CD4-positive, CD25-positive, alpha-beta regulatory T cell (primary cell): ENCODE results near the gene CD70. TPM values are rescaled to one million over a fixed set of nuclear protein-coding genes. Genes with fewer than 3 reads are reported as not detected.
"Not testable (repeated sequence)": the region's sequence is repeated elsewhere in the genome, so short reads cannot be mapped to it uniquely, and the experiment has no call there.

Experiments used
- ATAC-seq, 2 donors: fragments of 150-1000 bp; cut with Tn5 transposase; one replicate each; pipeline ENCODE4 v1.10.0; 2021; ENCODE audit warnings: low read depth in 2 of 2, moderate number of reproducible peaks in 2 of 2, moderate library complexity in 1 of 2
- DNase-seq, 3 donors: peaks; one replicate each; pipeline versions ENCODE4 v3.0.0 to v3.0.0-alpha.2; 2012 to 2022; ENCODE audit warnings: mixed read lengths in 1 of 3
- H3K27ac ChIP-seq: one replicate; pipeline ENCODE4 v1.7.0; 2013; ENCODE audit warnings: mild to moderate bottlenecking, low read length; ENCODE audit not compliant: insufficient read depth, poor library complexity, severe bottlenecking
- H3K27me3 ChIP-seq: one replicate; pipeline ENCODE4 v1.7.0; 2013; ENCODE audit warnings: low read length; ENCODE audit not compliant: control insufficient read depth, insufficient read depth
- H3K36me3 ChIP-seq: one replicate; pipeline ENCODE4 v1.7.0; 2013; ENCODE audit warnings: mild to moderate bottlenecking, low read length, moderate library complexity; ENCODE audit not compliant: control insufficient read depth, insufficient read depth
- H3K4me1 ChIP-seq: 2 replicates; pipeline ENCODE4 v1.7.0; 2013; ENCODE audit warnings: mild to moderate bottlenecking, low read length; ENCODE audit not compliant: insufficient read depth, control insufficient read depth, poor library complexity, severe bottlenecking
- H3K4me3 ChIP-seq: one replicate; pipeline ENCODE4 v1.7.0; 2013; ENCODE audit warnings: low read depth, mild to moderate bottlenecking, low read length, moderate library complexity
- H3K9me3 ChIP-seq, 2 experiments: 1 replicate in 1 of 2; 2 replicates in 1 of 2; pipeline ENCODE4 v1.7.0; 2013; ENCODE audit warnings: low read length in 2 of 2, mild to moderate bottlenecking in 1 of 2, moderate library complexity in 1 of 2; ENCODE audit not compliant: control insufficient read depth in 2 of 2
- H3K27ac Mint-ChIP-seq, 3 donors: one replicate each; pipeline ENCODE4 v1.8.0; 2020 to 2022; ENCODE audit warnings: mild to moderate bottlenecking in 3 of 3, mixed read lengths in 3 of 3, moderate library complexity in 2 of 3
- H3K27me3 Mint-ChIP-seq: one replicate; pipeline ENCODE4 v1.8.0; 2022; ENCODE audit warnings: mild to moderate bottlenecking, mixed read lengths
- H3K36me3 Mint-ChIP-seq: one replicate; pipeline ENCODE4 v1.8.0; 2020; ENCODE audit warnings: mixed read lengths
- H3K4me1 Mint-ChIP-seq, 4 donors: one replicate each; pipeline ENCODE4 v1.8.0; 2020 to 2022; ENCODE audit warnings: mixed read lengths in 4 of 4, mild to moderate bottlenecking in 1 of 4
- H3K4me3 Mint-ChIP-seq, 4 donors: one replicate each; pipeline ENCODE4 v1.8.0; 2020 to 2022; ENCODE audit warnings: mild to moderate bottlenecking in 4 of 4, mixed read lengths in 4 of 4, moderate library complexity in 3 of 4
- H3K9me3 Mint-ChIP-seq, 7 donors: one replicate each; pipeline ENCODE4 v1.8.0; 2020 to 2022; ENCODE audit warnings: mixed read lengths in 7 of 7, mild to moderate bottlenecking in 3 of 7, moderate library complexity in 2 of 7
- polyA plus RNA-seq, 4 donors: library from polyadenylated mRNA; unstranded; fragments of 300-500 nt; fragmentation: Illumina TruSeq; gene quantifications; one replicate each; pipeline ENCODE4 v1.2.3, GENCODE V29; 2021
- total RNA-seq: library from RNA; stranded (reverse); gene quantifications from one replicate; pipeline ENCODE4 v1.2.3, GENCODE V29; 2022

The CD70 gene
- total and polyA plus RNA-seq, 5 donors from 2014 or later: 10.0 to 27.2 (median 22.0) TPM

DNA sequence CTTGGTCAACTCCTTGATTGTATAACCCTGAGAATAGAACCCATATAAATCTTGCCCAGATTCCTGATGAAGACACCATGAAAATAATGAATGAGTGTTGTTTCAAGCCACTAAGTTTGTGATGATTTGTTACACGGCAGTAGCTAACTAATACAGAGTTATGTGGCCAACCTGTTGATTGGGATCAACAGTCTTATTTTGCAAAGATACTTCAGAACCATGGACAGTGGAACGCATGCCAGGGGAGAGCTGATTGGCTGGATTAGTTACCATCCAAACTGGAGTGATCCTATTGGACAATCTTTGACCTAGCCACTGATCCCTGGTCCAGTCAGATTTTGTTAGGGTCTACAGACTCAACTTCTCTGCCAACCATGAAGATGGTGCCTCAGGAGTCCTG is 26.6 kb downstream of the CD70 start:
- ATAC-seq (no peak), DNase-seq (peak in 1 of 3 donors; percentile 34)
- Mint-ChIP-seq H3K27me3 (peaks cover 38% of the 10 kb centered on the region), H3K27ac (no peak overlapping the region), H3K4me3 (no peak overlapping the region), H3K4me1 (no peaks in the 10 kb centered on the region), H3K9me3 (peaks cover 0 to 10% (median 2%) of the 10 kb centered on the region in 7 donors), H3K36me3 (peaks cover 5% of the 10 kb centered on the region)
- Histone ChIP-seq H3K27ac (no peak overlapping the region), H3K36me3 (no peaks in the 10 kb centered on the region), H3K4me1 (no peaks in the 10 kb centered on the region), H3K27me3 (peaks cover 3% of the 10 kb centered on the region), H3K9me3 (peaks cover 2 to 5% of the 10 kb centered on the region in 2 experiments), H3K4me3 (no peak overlapping the region)

GRCh38 chr19:6562437-6562836 is 28.5 kb downstream of the CD70 start:
- H3K4me1 ChIP-seq, H3K27ac ChIP-seq, H3K27ac Mint-ChIP-seq, H3K9me3 Mint-ChIP-seq, ATAC-seq, H3K4me1 Mint-ChIP-seq, H3K36me3 Mint-ChIP-seq, H3K36me3 ChIP-seq, DNase-seq, H3K4me3 ChIP-seq, H3K27me3 ChIP-seq, H3K4me3 Mint-ChIP-seq, H3K9me3 ChIP-seq: not testable (repeated sequence)
- H3K27me3 Mint-ChIP-seq: peaks cover 27% of the 10 kb centered on the region

DNA sequence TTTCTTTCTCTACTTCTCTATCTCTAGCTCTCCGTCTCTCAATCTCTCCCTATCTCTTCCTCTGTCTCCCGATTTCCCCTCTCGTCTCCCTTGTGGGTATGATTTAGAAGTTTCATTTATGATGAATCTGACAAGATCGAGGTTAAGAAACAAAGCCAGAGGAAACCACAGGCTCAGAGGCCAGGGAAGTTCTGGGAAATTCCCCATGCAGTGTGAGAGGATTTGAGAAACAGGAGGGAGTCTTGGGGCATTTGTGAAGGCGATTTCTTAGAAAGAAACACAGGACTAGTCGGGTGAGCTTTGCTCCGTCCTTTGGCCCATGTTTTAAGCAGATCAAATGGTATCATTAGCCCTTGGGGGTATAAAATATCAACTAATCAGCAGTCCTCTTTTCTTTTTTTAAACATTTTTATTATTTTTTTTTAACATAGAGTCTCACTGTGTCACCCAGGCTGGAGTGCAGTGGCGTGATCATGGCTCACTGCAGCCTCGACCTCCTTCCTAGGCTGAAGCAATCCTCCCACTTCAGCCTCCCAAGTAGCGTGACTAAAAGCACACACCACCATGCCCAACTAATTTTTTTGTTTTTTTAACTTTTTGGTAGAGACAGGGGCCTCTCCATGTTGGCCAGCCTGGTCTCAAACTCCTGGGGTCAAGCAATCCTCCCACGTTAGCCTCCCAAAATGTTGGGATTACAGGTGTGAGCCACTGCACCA is 34.3 kb downstream of the CD70 start:
- H3K4me3 Mint-ChIP-seq: no peak overlapping the region
- Histone ChIP-seq H3K4me3 (no peak overlapping the region), H3K4me1 (peaks cover 7% of the 10 kb centered on the region), H3K27me3 (no peaks in the 10 kb centered on the region), H3K9me3 (no peaks in the 10 kb centered on the region), H3K36me3 (no peaks in the 10 kb centered on the region), H3K27ac (no peak overlapping the region)
- H3K27me3 Mint-ChIP-seq: peaks cover 13% of the 10 kb centered on the region
- H3K4me1 Mint-ChIP-seq: peaks cover 0 to 9% (median 2%) of the 10 kb centered on the region in 4 donors
- no peaks in the 10 kb centered on the region for H3K9me3 Mint-ChIP-seq
- no peaks in the 10 kb centered on the region for H3K36me3 Mint-ChIP-seq
- no peak overlapping the region for H3K27ac Mint-ChIP-seq
- ATAC-seq (no peak), DNase-seq (no peak)

DNA sequence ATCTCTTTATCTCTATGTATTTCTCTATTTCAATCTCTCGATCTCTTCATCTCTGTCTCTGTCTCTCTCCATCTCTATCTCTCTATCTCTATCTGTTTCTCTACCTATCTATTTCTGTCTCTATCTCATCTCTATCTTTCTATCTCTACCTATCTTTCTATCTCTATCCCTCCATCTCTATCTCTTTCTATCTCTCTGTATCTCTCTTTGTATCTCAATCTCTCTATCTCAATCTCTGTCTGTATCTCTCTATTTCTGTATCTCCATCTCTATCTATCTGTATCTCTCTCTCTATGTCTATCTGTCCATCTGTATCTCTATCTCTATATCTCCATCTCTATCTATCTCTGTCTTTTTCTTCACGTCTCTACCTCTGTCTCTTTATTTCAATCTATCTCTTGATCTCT is 34.9 kb downstream of the CD70 start:
- no peaks in the 10 kb centered on the region for H3K36me3 ChIP-seq
- no peak overlapping the region for H3K27ac ChIP-seq
- H3K4me1 Mint-ChIP-seq: peaks cover 0 to 9% (median 2%) of the 10 kb centered on the region in 4 donors
- H3K4me1 ChIP-seq: peaks cover 11% of the 10 kb centered on the region
- DNase-seq: no peak
- H3K4me3 ChIP-seq: no peak overlapping the region
- peaks cover 13% of the 10 kb centered on the region for H3K27me3 Mint-ChIP-seq
- H3K9me3 ChIP-seq: no peaks in the 10 kb centered on the region
- H3K27me3 ChIP-seq: no peaks in the 10 kb centered on the region
- no peak overlapping the region for H3K4me3 Mint-ChIP-seq
- no peak overlapping the region for H3K27ac Mint-ChIP-seq
- no peaks in the 10 kb centered on the region for H3K36me3 Mint-ChIP-seq
- no peak for ATAC-seq
- no peaks in the 10 kb centered on the region for H3K9me3 Mint-ChIP-seq

DNA sequence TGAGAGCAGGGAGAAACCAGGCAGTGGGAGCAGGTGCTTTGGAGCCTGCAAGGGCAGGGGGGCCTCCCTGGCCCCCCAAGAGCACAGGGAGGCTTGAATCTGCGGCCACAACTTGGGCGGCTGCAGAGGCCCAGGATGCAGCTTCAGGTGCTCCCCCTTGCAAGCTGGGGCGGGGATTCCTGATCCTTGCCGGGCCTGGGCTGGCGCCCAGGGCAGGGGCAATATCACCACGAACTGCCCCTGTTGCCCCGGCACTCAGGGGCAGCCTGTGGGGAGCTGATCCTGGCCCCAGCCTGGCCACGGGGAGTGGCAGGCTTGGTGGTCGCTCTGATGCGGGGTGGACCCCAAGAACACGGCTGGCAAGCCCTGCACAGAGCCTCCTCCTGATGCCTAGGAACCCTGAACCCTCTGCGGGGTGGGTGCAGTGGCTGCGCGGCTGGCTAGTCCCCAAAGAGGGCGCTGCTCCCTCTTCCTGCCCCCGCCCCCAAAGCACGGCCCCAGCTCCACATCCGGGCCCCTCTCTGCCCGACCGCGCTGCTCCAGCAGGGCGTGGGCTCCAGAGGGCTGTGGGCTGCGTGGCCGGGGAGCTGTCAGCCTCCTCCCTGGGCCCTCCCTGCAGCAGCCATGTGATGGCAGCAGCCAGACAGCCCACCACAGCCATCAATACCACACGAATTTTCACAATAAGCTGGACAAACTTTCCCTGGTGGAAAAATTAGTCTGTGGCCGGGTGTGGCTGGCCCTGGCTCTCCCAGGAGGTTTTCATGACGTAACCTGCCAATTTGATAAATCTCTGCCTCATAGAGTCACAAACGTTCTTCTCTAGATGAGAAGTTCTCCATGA is 39.1 kb downstream of the CD70 start:
- DNase-seq: peak; percentile 24 to 82 (median 57)

GRCh38 chr19:6551091-6551490 is 39.9 kb downstream of the CD70 start:
- Histone ChIP-seq H3K4me3 (no peak overlapping the region), H3K27me3 (no peaks in the 10 kb centered on the region), H3K27ac (no peak overlapping the region), H3K4me1 (peaks cover 11% of the 10 kb centered on the region), H3K9me3 (no peaks in the 10 kb centered on the region), H3K36me3 (no peaks in the 10 kb centered on the region)
- H3K4me1 Mint-ChIP-seq: peaks cover 0 to 13% (median 5%) of the 10 kb centered on the region in 4 donors
- H3K27ac Mint-ChIP-seq: no peak overlapping the region
- H3K9me3 Mint-ChIP-seq: no peaks in the 10 kb centered on the region
- no peak for ATAC-seq
- H3K36me3 Mint-ChIP-seq: no peaks in the 10 kb centered on the region
- no peak overlapping the region for H3K4me3 Mint-ChIP-seq
- peaks cover 14% of the 10 kb centered on the region for H3K27me3 Mint-ChIP-seq
- DNase-seq: no peak

More for the DNA sequence above, 39.1 kb downstream of the CD70 start:
- Histone ChIP-seq H3K36me3 (no peaks in the 10 kb centered on the region), H3K9me3 (no peaks in the 10 kb centered on the region), H3K4me1 (peaks cover 11% of the 10 kb centered on the region), H3K27me3 (no peaks in the 10 kb centered on the region), H3K4me3 (no peak overlapping the region), H3K27ac (no peak overlapping the region)
- Mint-ChIP-seq H3K9me3 (no peaks in the 10 kb centered on the region), H3K4me3 (peak overlapping the region in 1 of 4 donors; percentile 41), H3K27ac (peak overlapping the region in 1 of 3 donors; percentile 43), H3K27me3 (peaks cover 11% of the 10 kb centered on the region), H3K4me1 (peaks cover 0 to 13% (median 4%) of the 10 kb centered on the region in 4 donors), H3K36me3 (no peaks in the 10 kb centered on the region)
- peak; percentile 92 to 95 for ATAC-seq

DNA sequence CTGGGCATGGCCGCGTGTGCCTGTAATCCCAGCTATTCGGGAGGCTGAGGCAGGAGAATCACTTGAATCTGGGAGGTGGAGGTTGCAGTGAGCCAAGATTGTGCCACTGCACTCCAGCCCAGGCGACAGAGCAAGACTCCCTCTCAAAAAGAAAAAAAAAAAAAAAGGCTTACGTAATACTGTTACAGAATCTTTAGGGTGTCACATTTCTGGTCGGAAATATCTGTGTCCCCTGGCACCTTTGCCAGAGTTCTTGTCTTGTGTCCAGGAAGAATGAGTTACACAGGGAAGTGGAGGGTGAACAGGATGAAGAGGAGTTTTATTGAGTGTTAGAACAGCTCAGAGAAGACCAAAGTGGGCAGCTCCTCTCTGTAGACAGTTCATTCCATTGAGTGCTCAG is 40.3 kb downstream of the CD70 start:
- not testable (repeated sequence) for H3K27ac Mint-ChIP-seq, H3K9me3 ChIP-seq, ATAC-seq, H3K9me3 Mint-ChIP-seq, H3K36me3 ChIP-seq, H3K4me3 ChIP-seq, H3K36me3 Mint-ChIP-seq, H3K27me3 ChIP-seq, H3K4me3 Mint-ChIP-seq, DNase-seq, H3K27ac ChIP-seq
- Mint-ChIP-seq H3K27me3 (peaks cover 14% of the 10 kb centered on the region), H3K4me1 (peaks cover 0 to 13% (median 5%) of the 10 kb centered on the region in 4 donors)
- peaks cover 11% of the 10 kb centered on the region for H3K4me1 ChIP-seq
